Liver (tissue), 9 donors: ENCODE data around the gene PHC3. TPM values are rescaled to one million over a fixed set of nuclear protein-coding genes. Genes with fewer than 3 reads are reported as not detected.

Source experiments
- DNase-seq: peaks from one replicate; pipeline ENCODE4 v3.0.0-alpha.2; 2017; ENCODE audit warnings: low spot score
- H3K27ac ChIP-seq, 2 donors: one replicate each; pipeline ENCODE4 v1.7.0; 2013; ENCODE audit warnings: inconsistent platforms in 2 of 2, low read length in 2 of 2, control low read depth in 1 of 2, low read depth in 1 of 2, mild to moderate bottlenecking in 1 of 2
- H3K27me3 ChIP-seq, 4 donors: one replicate each; pipeline versions ENCODE4 v1.6.1 to v1.7.0; 2013; ENCODE audit warnings: low read length in 3 of 4, inconsistent platforms in 1 of 4, mild to moderate bottlenecking in 1 of 4, moderate library complexity in 1 of 4; ENCODE audit not compliant: control insufficient read depth in 4 of 4, insufficient read depth in 4 of 4
- H3K36me3 ChIP-seq, 4 donors: one replicate each; pipeline versions ENCODE4 v1.6.1 to v1.7.0; 2013; ENCODE audit warnings: low read length in 3 of 4, mild to moderate bottlenecking in 3 of 4, low read depth in 1 of 4, moderate library complexity in 1 of 4; ENCODE audit not compliant: control insufficient read depth in 4 of 4, insufficient read depth in 3 of 4
- H3K4me1 ChIP-seq, 4 donors: one replicate each; pipeline versions ENCODE4 v1.6.1 to v1.7.0; 2013; ENCODE audit warnings: low read length in 3 of 4, mild to moderate bottlenecking in 3 of 4, moderate library complexity in 1 of 4; ENCODE audit not compliant: control insufficient read depth in 4 of 4, insufficient read depth in 4 of 4
- H3K4me3 ChIP-seq, 3 donors: one replicate each; pipeline versions ENCODE4 v1.6.1 to v1.7.0; 2013; ENCODE audit warnings: low read length in 3 of 3, control low read depth in 1 of 3, low read depth in 1 of 3, mild to moderate bottlenecking in 1 of 3
- H3K9ac ChIP-seq, 2 donors: one replicate each; pipeline ENCODE4 v1.7.0; 2013; ENCODE audit warnings: low read length in 2 of 2, mild to moderate bottlenecking in 2 of 2, moderate library complexity in 2 of 2, control low read depth in 1 of 2, low read depth in 1 of 2
- H3K9me3 ChIP-seq, 4 donors: one replicate each; pipeline versions ENCODE4 v1.6.1 to v1.7.0; 2013; ENCODE audit warnings: low read length in 3 of 4; ENCODE audit not compliant: control insufficient read depth in 4 of 4
- ATF3 ChIP-seq: IDR thresholded peaks from 2 replicates; pipeline ENCODE4 v1.6.1; 2016; ENCODE audit warnings: antibody characterized with exemption
- EGR1 ChIP-seq, 2 donors: IDR thresholded peaks; 2 replicates each; pipeline ENCODE4 v1.6.1; 2016 to 2018; ENCODE audit warnings: antibody characterized with exemption in 2 of 2, low read depth in 2 of 2
- FOXA1 ChIP-seq: IDR thresholded peaks from 2 replicates; pipeline ENCODE4 v1.6.1; 2016; ENCODE audit warnings: antibody characterized with exemption
- FOXA2 ChIP-seq: IDR thresholded peaks from 2 replicates; pipeline ENCODE4 v1.6.1; 2016; ENCODE audit warnings: antibody characterized with exemption
- GABPA ChIP-seq, 2 donors: IDR thresholded peaks in 1 of 2; conservative IDR thresholded peaks in 1 of 2; 2 replicates each; pipeline ENCODE4 v1.6.1; 2016; ENCODE audit warnings: antibody characterized with exemption in 2 of 2, mild to moderate bottlenecking in 1 of 2, moderate library complexity in 1 of 2
- HNF4A ChIP-seq, 2 donors: conservative IDR thresholded peaks; 2 replicates each; pipeline ENCODE4 v1.6.1; 2016; ENCODE audit warnings: antibody characterized with exemption in 2 of 2, mild to moderate bottlenecking in 2 of 2
- HNF4G ChIP-seq: IDR thresholded peaks from 2 replicates; pipeline ENCODE4 v1.6.1; 2016; ENCODE audit warnings: antibody characterized with exemption
- JUND ChIP-seq, 2 donors: IDR thresholded peaks; 2 replicates each; pipeline ENCODE4 v1.6.1; 2016; ENCODE audit warnings: antibody characterized with exemption in 2 of 2
- NR2F2 ChIP-seq: IDR thresholded peaks from 2 replicates; pipeline ENCODE4 v1.6.1; 2016; ENCODE audit warnings: antibody characterized with exemption
- RAD21 ChIP-seq, 2 donors: IDR thresholded peaks; 2 replicates each; pipeline ENCODE4 v1.6.1; 2016; ENCODE audit warnings: antibody characterized with exemption in 2 of 2, mild to moderate bottlenecking in 2 of 2
- RXRA ChIP-seq, 2 donors: IDR thresholded peaks; 2 replicates each; pipeline ENCODE4 v1.6.1; 2017 to 2018; ENCODE audit warnings: antibody characterized with exemption in 2 of 2, mild to moderate bottlenecking in 1 of 2
- SP1 ChIP-seq: IDR thresholded peaks from 2 replicates; pipeline ENCODE4 v1.6.1; 2018; ENCODE audit warnings: antibody characterized with exemption, mild to moderate bottlenecking
- YY1 ChIP-seq: IDR thresholded peaks from 2 replicates; pipeline ENCODE4 v1.6.1; 2016; ENCODE audit warnings: antibody characterized with exemption, mild to moderate bottlenecking
- ZBTB33 ChIP-seq: IDR thresholded peaks from 2 replicates; pipeline ENCODE4 v1.6.1; 2016; ENCODE audit warnings: antibody characterized with exemption
- WGBS: extraction: QIAGEN DNeasy Blood & Tissue Kit; methylation state at CpG from one replicate; pipeline ENCODE4 v1.1.7; 2013; 5-methylcytosine and 5-hydroxymethylcytosine counted together
- polyA plus RNA-seq, 2 donors: library from polyadenylated mRNA; stranded (reverse) in 1 of 2; unstranded in 1 of 2; fragments of 200-250 nt in 1 of 2; fragments of >200 nt in 1 of 2; fragmentation: Nextera tagmentation in 1 of 2; extraction: Ambion mirVana in 1 of 2; gene quantifications; one replicate each; pipeline versions ENCODE4 v1.2.1 to v1.2.3, GENCODE V29; 2013 to 2015
- total RNA-seq, 2 donors: library from RNA; depleted of rRNA; stranded (reverse); fragments of >200 nt; gene quantifications; one replicate each; pipeline ENCODE4 v1.2.3, GENCODE V29; 2014
- TF ChIP-seq, protein P1 (sequence below): fragments of 150-350 bp; IDR thresholded peaks from 2 replicates; pipeline ENCODE4 v1.5.1; 2017; ENCODE audit warnings: improper control_type of control experiment, low read depth, low read length; ENCODE audit not compliant: missing input control
- TF ChIP-seq, protein P2 (sequence below): IDR thresholded peaks from 2 replicates; pipeline ENCODE4 v1.6.1; 2016; ENCODE audit warnings: antibody characterized with exemption
- TF ChIP-seq, protein P3 (sequence below): IDR thresholded peaks from 2 replicates; pipeline ENCODE4 v1.6.1; 2016; ENCODE audit warnings: antibody characterized with exemption, mild to moderate bottlenecking
- donor health status: healthy.
- donor health status: healthy.
- donor health status: healthy.
- donor health status: healthy.
- donor health status: healthy.

Gene PHC3
- total and polyA plus RNA-seq, 4 donors: 3.9 to 44.7 (median 24.2) TPM

- Histone ChIP-seq H3K27ac (peak overlapping the region; percentile 86 to 96), H3K36me3 (peaks cover 3 to 20% (median 16%) of the 10 kb centered on the region in 4 donors), H3K9me3 (no peaks in the 10 kb centered on the region), H3K27me3 (no peaks in the 10 kb centered on the region), H3K4me1 (peaks cover 0 to 14% (median 8%) of the 10 kb centered on the region in 4 donors), H3K9ac (peak overlapping the region; percentile 71 to 99), H3K4me3 (peak overlapping the region; percentile 75 to 98 (median 89))
- TF ChIP-seq JUND (IDR thresholded peaks at IDR 0.05): no peak
- no peak for TF ChIP-seq GABPA (IDR thresholded peaks at IDR 0.05 in 1 of 2, conservative IDR thresholded peaks at IDR 0.05 in 1 of 2)
- no peak for TF ChIP-seq FOXA2
- TF ChIP-seq EGR1 (IDR thresholded peaks at IDR 0.05; ENCODE audit: low read depth in 2 of 2): no peak
- TF ChIP-seq SP1: no peak
- TF ChIP-seq ATF3: no peak
- TF ChIP-seq RXRA (IDR thresholded peaks at IDR 0.05): no peak
- TF ChIP-seq NR2F2: no peak
- no peak for TF ChIP-seq FOXA1
- TF ChIP-seq, protein P1, sequence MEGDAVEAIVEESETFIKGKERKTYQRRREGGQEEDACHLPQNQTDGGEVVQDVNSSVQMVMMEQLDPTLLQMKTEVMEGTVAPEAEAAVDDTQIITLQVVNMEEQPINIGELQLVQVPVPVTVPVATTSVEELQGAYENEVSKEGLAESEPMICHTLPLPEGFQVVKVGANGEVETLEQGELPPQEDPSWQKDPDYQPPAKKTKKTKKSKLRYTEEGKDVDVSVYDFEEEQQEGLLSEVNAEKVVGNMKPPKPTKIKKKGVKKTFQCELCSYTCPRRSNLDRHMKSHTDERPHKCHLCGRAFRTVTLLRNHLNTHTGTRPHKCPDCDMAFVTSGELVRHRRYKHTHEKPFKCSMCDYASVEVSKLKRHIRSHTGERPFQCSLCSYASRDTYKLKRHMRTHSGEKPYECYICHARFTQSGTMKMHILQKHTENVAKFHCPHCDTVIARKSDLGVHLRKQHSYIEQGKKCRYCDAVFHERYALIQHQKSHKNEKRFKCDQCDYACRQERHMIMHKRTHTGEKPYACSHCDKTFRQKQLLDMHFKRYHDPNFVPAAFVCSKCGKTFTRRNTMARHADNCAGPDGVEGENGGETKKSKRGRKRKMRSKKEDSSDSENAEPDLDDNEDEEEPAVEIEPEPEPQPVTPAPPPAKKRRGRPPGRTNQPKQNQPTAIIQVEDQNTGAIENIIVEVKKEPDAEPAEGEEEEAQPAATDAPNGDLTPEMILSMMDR: no peak
- TF ChIP-seq, protein P2, sequence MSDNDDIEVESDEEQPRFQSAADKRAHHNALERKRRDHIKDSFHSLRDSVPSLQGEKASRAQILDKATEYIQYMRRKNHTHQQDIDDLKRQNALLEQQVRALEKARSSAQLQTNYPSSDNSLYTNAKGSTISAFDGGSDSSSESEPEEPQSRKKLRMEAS: no peak
- no peak for TF ChIP-seq HNF4G
- no peak for TF ChIP-seq RAD21 (IDR thresholded peaks at IDR 0.05)
- DNase-seq: no peak
- WGBS: 8% methylated on average over 16 of the region's 16 CpGs
These were observed 1.2 kb downstream of the PHC3 start for GRCh38 chr3:170180079-170180907.

DNA sequence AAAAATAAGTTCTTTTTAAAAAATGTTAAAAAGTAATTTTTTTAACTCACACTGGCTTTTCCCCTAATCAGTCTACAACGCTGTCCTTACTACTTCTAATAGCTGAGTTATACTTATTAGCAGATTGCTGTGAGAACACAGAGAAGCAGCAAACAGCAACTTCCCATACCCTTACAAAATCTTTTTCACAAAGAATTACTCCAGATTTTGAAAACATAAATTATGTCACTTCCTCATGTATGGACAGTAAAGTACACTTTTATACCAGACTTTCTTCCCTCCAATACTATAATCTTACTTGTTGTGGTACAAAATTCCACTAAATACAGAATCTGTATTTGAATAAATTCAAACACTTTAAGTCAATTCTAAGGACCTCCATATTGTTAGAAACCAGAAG is 2.1 kb downstream of the PHC3 start:
- TF ChIP-seq, protein P2: no peak
- TF ChIP-seq JUND (IDR thresholded peaks at IDR 0.05) (no peak), YY1 (no peak), HNF4A (conservative IDR thresholded peaks at IDR 0.05) (no peak)
- Histone ChIP-seq H3K36me3 (peaks cover 4 to 29% (median 21%) of the 10 kb centered on the region in 4 donors), H3K27me3 (no peaks in the 10 kb centered on the region), H3K4me1 (peaks cover 0 to 14% (median 8%) of the 10 kb centered on the region in 4 donors), H3K9ac (peak overlapping the region; percentile 55 to 99), H3K27ac (peak overlapping the region in 1 of 2 donors; percentile 86), H3K9me3 (no peaks in the 10 kb centered on the region), H3K4me3 (peak overlapping the region in 1 of 3 donors; percentile 89)
- no peak for DNase-seq
- 71% methylated on average over 1 of the region's 1 CpG for WGBS

GRCh38 chr3:170178651-170179050 is 2.9 kb downstream of the PHC3 start:
- Histone ChIP-seq H3K4me1 (peaks cover 0 to 14% (median 8%) of the 10 kb centered on the region in 4 donors), H3K9ac (peak overlapping the region in 1 of 2 donors; percentile 20), H3K27ac (no peak overlapping the region), H3K4me3 (no peak overlapping the region), H3K36me3 (peaks cover 7 to 32% (median 24%) of the 10 kb centered on the region in 4 donors), H3K27me3 (no peaks in the 10 kb centered on the region), H3K9me3 (no peaks in the 10 kb centered on the region)
- no peak for DNase-seq
- 79% methylated on average over 3 of the region's 3 CpGs for WGBS
- no peak for TF ChIP-seq FOXA1
- TF ChIP-seq RAD21 (IDR thresholded peaks at IDR 0.05): no peak
- TF ChIP-seq, protein P3, sequence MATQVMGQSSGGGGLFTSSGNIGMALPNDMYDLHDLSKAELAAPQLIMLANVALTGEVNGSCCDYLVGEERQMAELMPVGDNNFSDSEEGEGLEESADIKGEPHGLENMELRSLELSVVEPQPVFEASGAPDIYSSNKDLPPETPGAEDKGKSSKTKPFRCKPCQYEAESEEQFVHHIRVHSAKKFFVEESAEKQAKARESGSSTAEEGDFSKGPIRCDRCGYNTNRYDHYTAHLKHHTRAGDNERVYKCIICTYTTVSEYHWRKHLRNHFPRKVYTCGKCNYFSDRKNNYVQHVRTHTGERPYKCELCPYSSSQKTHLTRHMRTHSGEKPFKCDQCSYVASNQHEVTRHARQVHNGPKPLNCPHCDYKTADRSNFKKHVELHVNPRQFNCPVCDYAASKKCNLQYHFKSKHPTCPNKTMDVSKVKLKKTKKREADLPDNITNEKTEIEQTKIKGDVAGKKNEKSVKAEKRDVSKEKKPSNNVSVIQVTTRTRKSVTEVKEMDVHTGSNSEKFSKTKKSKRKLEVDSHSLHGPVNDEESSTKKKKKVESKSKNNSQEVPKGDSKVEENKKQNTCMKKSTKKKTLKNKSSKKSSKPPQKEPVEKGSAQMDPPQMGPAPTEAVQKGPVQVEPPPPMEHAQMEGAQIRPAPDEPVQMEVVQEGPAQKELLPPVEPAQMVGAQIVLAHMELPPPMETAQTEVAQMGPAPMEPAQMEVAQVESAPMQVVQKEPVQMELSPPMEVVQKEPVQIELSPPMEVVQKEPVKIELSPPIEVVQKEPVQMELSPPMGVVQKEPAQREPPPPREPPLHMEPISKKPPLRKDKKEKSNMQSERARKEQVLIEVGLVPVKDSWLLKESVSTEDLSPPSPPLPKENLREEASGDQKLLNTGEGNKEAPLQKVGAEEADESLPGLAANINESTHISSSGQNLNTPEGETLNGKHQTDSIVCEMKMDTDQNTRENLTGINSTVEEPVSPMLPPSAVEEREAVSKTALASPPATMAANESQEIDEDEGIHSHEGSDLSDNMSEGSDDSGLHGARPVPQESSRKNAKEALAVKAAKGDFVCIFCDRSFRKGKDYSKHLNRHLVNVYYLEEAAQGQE: no peak
- no peak for TF ChIP-seq ZBTB33
- TF ChIP-seq, protein P2: no peak
- TF ChIP-seq EGR1 (IDR thresholded peaks at IDR 0.05; ENCODE audit: low read depth in 2 of 2): no peak
- no peak for TF ChIP-seq ATF3
- TF ChIP-seq RXRA (IDR thresholded peaks at IDR 0.05): no peak
- no peak for TF ChIP-seq GABPA (IDR thresholded peaks at IDR 0.05 in 1 of 2, conservative IDR thresholded peaks at IDR 0.05 in 1 of 2)
- TF ChIP-seq JUND (IDR thresholded peaks at IDR 0.05): no peak
- no peak for TF ChIP-seq HNF4G
